Kidney capillary endothelial cell (primary cell): ENCODE data around the gene ZNF814.
"Not testable (repeated sequence)": the region's sequence is repeated elsewhere in the genome, so short reads cannot be mapped to it uniquely, and the experiment has no call there.

Experiments
- DNase-seq: peaks from one replicate; pipeline ENCODE4 v3.0.0-alpha.2; 2018; ENCODE audit warnings: low spot score

Gene ZNF814

DNA sequence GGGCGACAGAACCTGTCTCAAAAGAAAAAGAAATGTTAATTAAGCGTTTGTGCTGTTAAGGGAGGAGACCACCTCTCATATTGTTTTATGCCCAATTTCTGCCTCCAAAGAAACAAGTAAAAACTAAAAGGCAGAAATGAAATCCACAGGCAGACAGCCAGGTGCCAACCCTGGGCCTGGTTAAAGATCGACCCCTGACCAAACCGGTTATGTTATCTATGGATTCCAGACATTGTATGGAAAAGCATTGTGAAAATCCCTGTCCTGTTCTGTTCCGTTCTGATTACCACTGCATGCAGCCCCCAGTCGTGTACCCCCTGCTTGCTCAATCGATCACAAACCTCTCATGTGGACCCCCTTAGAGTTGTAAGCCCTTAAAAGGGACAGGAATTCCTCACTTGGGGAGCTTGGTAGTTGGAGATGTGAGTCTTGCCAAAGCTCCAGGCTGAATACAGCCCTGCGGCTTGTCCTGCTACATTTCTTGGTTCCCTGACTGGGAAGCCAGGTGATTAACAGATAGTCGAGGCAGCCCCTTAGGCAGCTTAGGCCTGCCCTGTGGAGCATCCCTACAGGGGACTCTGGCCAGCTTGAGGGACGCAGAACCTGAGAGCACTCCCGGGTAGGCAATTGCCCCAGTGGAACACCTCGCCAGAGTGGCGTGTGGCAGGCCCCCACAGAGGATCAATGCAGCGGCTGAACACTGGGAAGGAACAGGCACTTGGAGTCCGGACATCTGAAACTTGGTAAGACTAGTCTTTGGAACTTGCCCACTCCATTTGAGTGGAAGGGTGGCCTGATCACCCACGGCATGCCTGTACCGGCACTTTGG is 73.4 kb downstream of the ZNF814 start:
- no peak for DNase-seq

DNA sequence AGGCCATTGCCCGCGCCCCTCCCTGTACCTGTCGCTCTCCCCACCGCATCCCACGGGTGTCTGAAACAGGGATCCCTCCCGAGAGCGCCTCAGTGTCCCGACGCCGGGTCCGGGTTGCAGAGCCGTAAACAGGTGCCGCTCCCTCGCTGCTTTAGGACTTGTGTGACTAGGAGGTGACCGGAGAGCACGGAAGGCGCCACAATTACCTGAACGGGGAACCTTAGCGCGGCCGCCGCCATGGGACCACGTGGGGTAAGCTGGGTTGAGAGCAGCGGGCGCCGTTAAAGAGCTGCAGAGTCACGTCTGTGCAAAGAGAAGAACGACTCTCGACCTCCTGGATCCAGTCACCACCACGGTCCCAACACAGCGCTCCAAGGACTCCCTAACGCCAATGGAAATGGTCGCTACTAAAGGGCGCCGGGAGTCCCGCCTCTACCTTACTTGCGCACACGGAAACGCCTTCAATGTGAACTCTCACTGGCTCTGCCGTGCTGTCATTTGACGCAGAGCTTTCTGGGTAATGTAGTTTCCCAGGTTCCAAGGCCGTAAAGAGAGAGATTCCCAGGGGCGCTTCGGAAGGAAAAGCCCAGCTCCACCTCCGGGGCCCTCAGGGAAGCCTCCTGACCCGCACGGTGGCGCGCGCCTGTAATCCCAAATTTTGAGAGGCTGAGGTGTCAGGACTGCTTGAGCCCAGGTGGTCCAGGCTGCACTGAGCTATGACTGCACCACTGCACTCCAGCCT is 74.2 kb downstream of the ZNF814 start, which contains the start of gene ZNF552:
ZNF552 (minus strand) TSS at position 409 of the 742 bp plus-strand sequence; CDS start at position 239, 170 bp downstream.
- DNase-seq = peak; percentile 85

DNA sequence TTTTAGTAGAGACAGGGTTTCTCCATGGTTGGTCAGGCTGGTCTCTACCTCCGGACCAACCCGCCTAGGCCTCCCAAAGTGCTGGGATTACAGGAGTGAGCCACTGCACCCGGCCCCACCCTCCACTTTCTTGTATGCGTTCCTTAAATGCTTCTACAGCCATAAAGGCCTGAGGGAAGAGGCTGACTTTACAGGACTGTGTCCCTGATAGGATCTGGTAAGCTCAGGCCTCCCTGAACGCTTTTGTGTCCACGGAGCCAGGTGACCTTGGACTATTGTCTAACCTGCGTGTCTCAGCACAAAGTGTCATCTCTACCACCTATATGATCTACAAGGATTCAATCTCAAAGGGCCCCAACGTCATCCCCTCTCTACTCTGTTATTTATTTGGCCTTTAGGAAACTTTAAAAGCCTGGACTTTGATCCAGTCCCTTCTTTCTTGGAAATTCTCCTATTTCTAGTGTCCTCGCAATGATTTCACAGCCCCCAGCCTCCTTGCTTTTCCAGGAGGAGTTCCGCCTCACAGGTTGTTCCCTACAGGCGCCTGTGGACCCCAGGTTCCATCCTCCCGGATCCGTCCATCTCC is 74.8 kb downstream of the ZNF814 start:
- DNase-seq = no peak

DNA sequence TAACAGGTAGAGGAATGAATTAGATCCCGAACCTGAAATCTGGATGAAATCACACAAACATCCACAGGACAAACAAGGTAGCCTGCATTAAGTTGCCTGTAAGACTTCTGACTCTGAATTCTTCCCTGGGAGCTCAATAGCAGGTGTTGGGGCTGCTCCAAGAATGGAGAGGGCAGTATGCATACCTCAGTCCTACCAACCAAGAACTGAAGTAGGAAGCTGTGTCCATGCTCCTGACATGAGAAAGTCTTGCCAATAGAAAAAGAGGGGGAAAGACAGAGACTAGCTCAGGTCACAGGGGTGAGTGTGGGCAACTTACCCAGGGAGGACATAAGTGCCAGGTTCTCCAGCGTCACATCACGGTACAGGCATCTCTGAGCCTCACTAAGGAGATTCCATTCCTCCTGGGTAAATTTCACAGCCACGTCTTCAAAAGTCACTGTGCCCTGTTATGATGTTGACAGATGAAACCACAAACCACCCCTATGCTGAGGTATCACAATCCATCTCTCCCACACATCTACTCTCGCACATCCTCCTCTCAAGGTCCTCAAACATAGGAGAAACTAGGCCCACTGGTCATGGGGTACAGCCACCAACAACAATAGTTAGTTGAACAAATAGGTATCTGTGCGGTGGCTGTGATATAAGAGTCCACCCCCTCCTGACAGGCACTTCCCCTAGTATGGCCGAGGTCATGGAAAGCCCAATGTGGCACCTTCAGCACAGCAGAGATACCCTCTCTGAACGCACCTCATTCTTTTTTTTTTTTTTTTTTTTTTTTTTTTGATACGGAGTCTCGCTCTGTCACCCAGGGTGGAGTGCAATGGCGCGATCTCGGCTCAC is 75.6 kb downstream of the ZNF814 start:
- DNase-seq = not testable (repeated sequence)

DNA sequence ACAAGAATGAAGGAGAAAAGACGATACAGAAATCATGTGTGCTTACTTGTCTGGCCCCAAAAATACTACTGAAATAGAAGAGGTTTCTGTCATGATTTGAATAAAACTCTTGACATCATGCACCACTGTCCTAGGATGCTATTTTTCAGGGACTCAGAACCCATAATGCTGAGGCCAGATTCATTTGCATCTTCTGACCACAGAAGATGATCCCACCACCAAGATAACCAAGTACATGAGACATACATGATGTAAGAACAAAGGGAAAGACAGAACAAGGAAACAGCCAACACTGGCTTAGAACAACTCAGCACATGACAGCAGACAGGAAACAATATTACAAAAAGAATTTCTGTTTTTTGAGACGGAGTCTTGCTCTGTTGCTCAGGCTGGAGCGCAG is 76.6 kb downstream of the ZNF814 start:
- no peak for DNase-seq

DNA sequence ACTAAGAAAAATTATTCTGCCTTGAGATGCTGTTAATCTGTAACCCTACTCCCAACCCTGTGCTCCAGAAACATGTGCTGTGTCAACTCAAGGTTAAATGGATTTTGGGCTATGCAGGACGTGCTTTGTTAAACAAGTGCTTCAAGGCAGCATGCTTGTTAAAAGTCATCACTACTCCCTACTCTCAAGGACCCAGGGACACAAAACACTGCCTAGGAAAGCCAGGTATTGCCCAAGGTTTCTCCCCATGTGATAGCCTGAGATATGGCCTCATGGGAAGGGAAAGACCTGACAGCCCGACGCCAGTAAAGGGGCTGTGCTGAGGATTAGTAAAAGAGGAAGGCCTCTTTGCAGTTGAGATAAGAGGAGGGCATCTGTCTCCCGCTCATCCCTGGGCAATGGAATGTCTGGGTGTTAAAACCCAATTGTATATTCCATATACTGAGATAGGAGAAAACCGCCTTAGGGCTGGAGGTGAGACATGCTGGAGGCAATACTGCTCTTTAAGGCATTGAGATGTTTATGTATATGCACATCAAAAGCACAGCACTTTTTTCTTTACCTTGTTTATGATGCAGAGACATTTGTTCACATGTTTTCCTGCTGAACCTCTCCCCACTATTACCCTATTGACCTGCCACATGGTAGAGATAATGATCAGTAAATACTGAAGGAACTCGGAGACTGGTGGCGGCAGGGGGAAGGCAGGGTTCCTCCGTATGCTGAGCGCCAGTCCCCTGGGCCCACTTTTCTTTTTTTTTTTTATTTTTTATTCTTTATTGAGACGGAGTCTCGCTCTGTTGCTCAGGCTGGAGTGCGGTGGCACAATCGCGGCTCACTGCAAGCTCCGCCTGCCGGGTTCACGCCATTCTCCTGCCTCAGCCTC is 78.2 kb downstream of the ZNF814 start:
- not testable (repeated sequence) for DNase-seq

DNA sequence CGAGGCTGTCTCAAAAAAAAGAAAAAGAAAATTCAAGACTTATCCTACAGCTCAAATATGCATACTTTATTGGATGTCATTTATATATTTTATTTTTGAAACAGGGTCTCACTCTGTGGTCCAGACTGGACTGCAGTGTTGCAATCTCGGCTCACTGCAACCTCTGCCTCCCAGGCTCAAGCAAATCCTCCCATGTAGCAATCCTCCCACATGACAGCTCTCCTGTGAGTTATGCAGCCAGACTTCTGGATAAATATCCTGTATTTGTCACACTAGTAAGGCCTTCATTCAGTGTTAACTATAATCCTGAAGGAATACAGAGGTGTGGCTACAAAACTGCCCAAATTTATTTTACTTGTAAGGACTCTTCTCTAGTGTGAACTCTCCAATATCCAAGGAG is 81.3 kb downstream of the ZNF814 start:
- DNase-seq = no peak

DNA sequence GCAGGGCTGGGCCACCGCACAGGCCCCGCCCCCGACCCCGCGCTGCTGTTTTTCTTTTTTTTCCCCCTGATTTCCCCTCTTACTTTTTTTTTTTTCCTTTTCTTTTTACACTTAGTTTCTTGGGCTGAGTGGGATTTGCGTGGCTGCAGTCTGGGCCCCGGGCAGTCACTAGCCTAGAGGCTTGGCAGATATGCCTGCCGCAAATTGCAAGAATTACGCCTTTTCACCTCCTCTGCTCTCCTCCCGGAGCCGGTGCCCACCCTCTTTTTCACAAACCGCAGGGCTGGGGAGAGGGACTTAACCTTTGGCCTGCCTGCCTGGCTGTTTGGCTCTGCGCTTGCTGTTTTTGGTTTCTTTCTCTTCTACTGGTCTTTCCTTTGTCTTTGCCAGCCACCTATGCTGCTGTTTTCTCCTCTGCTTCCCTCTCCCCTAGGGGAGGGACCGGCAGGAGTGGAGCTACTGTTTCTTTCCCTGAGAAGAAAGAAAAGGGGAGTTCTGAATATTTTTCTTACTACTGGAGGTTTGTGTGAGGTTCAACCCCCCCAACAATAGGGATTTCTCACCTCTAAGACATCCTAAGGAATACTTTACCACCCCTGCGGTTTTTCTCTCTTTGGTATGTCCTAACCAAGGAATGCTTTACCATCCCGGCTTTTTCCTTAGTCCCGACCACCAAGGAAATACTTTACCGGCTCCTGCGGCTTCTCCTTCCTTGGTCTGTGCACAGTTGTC is 85.1 kb downstream of the ZNF814 start:
- DNase-seq = no peak

DNA sequence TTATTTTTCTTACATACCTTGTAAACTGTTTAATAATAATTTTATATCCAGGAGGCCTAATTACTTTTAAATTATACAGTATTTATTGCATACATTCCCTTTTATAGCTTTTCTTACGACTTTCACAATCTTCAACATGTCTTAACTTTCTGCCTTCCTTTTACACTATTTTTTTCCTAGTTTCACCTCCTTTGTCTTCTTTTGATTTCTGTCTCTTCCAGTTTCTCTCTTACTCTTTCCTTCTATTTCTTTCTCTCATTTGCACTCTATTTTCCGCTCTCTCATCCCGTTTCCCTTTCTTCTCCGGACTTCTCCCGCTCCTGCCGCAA is 85.6 kb downstream of the ZNF814 start:
- no peak for DNase-seq

DNA sequence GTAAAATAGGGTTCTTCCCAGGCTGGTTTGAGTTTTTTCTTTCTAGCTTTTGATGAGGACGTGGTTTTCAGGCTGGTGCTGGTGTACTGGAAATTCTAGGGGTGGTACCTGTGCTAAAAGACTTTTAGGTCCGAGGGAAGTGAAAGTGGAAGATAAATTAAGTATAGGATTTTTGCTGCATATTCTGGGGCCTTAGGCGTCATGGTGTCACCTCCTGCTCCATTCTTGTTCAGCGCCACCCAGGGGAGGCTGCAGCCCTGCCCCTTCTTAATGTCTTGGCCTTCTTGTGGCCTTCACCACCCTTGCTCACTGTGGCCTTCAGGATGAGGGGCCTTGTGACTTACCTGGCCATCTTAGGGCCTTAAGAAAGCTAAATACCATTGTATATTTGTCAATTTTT is 86.6 kb downstream of the ZNF814 start:
- DNase-seq = no peak

DNA sequence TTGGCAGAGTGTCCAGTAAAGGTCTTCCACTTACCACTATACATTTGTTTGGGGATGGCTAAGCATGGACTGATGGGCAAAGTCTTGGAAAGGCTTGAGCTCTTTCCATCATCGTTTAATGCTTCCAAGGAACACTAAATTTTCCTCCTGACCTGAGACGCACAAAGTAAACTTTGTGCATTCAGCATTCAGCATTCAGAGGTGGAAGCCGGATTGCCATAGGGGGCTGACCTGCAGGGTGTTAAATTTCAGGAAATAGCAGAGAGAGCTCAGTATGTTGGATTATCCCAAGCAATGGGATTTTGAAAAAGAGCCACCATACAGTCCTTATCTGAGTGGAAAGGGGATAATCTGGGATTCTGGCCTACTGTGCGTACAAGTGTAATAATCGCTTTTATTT is 88.1 kb downstream of the ZNF814 start:
- DNase-seq = no peak
